ENCODE results near the gene PAF1.
"Not testable (repeated sequence)": the region's sequence is repeated elsewhere in the genome, so short reads cannot be mapped to it uniquely, and the experiment has no call there.

Gene PAF1

GRCh38 chr19:39347332-39348164 lies 43.4 kb downstream of the PAF1 start:
- TF ChIP-seq, protein P1, sequence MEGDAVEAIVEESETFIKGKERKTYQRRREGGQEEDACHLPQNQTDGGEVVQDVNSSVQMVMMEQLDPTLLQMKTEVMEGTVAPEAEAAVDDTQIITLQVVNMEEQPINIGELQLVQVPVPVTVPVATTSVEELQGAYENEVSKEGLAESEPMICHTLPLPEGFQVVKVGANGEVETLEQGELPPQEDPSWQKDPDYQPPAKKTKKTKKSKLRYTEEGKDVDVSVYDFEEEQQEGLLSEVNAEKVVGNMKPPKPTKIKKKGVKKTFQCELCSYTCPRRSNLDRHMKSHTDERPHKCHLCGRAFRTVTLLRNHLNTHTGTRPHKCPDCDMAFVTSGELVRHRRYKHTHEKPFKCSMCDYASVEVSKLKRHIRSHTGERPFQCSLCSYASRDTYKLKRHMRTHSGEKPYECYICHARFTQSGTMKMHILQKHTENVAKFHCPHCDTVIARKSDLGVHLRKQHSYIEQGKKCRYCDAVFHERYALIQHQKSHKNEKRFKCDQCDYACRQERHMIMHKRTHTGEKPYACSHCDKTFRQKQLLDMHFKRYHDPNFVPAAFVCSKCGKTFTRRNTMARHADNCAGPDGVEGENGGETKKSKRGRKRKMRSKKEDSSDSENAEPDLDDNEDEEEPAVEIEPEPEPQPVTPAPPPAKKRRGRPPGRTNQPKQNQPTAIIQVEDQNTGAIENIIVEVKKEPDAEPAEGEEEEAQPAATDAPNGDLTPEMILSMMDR (IDR thresholded peaks at IDR 0.05; ENCODE audit: borderline replicate concordance, insufficient read depth, low read depth, low read length): no peak

DNA sequence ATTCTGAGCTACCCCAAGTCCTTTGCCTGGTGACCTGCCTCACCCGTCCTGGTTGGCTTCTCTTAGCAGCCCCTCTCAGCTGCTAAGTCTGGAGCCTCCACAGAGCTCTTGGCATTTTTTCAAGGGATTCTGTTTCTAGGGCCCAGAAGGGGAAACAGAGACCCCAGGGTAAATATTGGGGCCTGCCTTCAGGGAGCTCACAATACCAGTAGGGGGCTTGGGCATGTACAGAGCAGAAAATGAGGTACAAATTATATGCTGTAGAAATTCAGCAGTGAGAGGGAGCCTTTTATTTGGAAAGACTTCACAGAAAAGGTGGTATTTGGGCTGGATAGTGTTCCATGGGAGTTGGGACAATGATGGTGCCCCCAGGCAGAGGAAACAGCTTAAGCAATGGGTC lies 45.0 kb downstream of the PAF1 start:
- H3K4me3 ChIP-seq (ENCODE audit: low read depth, low read length): no peak overlapping the region
- TF ChIP-seq, protein P1 (IDR thresholded peaks at IDR 0.05; ENCODE audit: borderline replicate concordance, insufficient read depth, low read depth, low read length): no peak

More at GRCh38 chr19:39347332-39348164, 43.4 kb downstream of the PAF1 start:
- no peak overlapping the region for H3K4me3 ChIP-seq (ENCODE audit: low read depth, low read length)

DNA sequence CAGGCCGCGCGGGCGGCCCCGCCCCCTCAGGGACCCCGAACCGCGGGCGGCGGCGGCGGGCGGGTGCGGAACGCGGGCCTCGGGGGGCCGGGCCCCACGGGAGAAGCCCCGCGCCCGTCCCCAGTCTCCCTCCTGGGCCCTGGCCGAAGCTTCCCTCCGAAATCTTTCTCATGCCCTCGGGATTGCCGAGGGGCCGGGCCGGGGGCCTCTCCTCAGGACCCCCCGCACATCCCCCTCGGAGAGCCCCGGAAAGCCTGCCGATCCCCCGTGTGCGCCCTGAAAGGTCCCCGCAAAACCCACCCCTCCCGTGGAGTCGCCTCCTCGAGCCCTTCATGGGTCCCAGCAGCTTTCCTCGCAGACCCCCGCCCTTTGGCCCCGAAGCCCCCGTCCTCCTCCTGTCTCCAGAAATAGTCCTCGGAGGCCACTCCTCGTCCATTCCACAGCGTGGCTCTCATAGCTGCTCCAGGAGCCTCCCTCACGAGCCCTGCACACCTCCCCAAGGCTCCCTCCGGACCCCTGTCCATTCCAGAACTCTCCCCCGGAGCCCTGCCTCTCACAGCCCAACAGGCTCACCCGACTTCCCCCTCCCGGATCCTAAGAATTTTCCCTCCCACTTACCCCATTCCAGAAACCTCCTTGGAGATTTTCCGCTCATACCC lies 48.1 kb downstream of the PAF1 start:
- TF ChIP-seq, protein P1 (IDR thresholded peaks at IDR 0.05; ENCODE audit: borderline replicate concordance, insufficient read depth, low read depth, low read length): no peak
- peak overlapping the region; percentile 72 for H3K4me3 ChIP-seq (ENCODE audit: low read depth, low read length)

DNA sequence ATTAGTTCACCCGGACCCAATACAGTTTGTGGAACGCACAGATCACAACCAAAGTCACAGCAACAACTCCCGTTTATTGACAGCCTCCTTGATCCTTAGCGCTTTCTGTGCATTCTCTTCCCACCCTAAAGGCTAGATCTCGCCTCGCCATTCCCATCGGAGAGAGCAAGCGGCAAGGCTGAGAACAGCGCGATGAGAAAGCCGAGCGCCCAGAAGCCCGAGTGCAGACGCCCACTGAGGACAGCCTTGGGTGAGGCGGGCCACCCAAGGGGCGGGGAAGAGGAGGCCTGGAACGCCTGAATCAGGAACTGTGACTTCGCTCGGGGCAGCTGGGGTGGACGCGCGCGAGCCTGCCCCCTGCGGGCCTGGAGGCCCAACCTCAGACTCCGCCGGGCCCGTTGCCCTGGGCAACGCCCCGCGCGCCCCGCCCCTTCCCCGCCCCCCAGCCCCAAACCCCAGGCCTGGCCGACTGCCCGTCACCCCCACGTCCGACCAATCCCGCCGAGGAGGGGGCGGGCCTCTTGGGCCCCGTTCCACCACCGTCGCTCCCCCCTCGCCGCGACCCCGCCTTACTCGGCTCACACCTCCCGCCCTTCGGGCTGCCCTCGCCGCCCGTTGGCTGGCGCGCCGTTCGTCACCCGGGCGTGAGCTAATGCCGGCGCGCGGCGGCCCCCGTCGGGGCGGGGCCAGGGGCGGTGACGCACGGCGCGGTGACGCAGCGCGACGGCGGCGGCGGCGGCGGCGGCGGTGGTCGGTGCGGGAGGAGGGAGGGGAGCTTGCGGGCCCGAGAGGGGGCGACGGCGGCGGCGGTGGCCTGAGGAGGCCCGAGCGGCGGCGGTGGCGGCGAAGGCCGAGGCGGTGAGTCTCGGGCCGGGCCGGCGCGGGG lies 48.9 kb downstream of the PAF1 start, which contains the start of gene SAMD4B:
Gene SAMD4B (plus strand): TSS at position 703 of the 886 bp plus-strand sequence. CDS start 14,473 bp downstream, outside the sequence.
- peak within 1 kb of the TSS; percentile 72 for H3K4me3 ChIP-seq (ENCODE audit: low read depth, low read length)
- TF ChIP-seq, protein P1 (IDR thresholded peaks at IDR 0.05; ENCODE audit: borderline replicate concordance, insufficient read depth, low read depth, low read length): peak; percentile 76

DNA sequence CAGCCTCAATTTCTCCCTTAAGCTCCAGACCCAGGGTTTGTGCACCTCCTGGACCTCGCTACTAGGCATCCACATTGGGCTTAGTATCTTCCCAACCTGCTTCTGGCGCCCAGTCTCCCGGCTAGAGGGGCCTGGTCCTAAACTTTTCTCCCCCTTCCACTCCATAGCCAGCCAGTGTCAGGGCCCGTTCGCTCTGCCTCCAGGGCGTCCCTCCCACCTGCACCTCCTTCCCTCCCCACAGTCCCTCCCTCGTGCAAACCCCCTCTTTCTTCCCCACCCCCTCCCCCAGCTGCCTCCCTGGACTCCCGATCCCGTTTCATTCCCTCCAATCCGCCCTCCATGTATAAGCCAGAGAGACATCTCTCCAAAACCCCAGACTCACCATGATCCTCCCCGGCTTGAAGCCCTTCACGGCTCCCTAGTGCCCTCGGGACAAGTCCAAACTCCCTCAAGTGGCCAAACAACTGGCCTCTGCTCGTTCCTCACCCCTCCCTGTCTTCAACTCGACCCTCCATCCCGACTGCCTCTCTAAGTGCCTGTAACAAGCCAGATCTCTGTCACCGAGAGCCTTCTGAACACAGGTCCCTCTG lies 49.7 kb downstream of the PAF1 start:
- TF ChIP-seq, protein P1 (IDR thresholded peaks at IDR 0.05; ENCODE audit: borderline replicate concordance, insufficient read depth, low read depth, low read length): no peak
- H3K4me3 ChIP-seq (ENCODE audit: low read depth, low read length): peak overlapping the region; percentile 64

- H3K4me3 ChIP-seq (ENCODE audit: low read depth, low read length): not testable (repeated sequence)
Observed at GRCh38 chr19:39340156-39340555, 50.8 kb downstream of the PAF1 start.

DNA sequence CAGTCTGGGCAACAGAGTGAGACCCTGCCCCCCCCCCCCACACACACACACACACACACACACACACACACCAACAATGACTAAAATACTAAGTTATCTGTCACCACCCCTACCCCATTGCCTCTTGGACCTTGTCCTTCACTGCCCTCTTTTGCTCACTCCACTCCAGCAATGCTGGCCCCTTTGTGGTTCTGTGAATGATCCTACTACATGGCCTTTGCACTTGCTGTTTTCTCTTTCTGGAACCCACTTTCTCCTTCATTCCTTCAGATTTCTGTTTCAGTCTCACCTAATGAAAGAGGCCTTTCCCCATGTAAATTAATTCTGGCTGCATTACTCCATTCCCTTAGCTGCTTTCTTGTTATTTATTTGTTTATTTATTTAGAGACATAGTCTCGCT lies 51.2 kb downstream of the PAF1 start:
- TF ChIP-seq, protein P1 (IDR thresholded peaks at IDR 0.05; ENCODE audit: borderline replicate concordance, insufficient read depth, low read depth, low read length): no peak
- H3K4me3 ChIP-seq (ENCODE audit: low read depth, low read length): no peak overlapping the region
